GM20431 (cell line): Measurements from ENCODE around the gene PRR4.

ENCODE experiments used
- in situ Hi-C: fragments of 300-500 bp; cut with MseI, MboI; formaldehyde crosslinking; loops from one replicate; pipeline ENCODE4 v1.15.0; 2020; ENCODE audit warnings: low sequenced_read_pairs; ENCODE audit not compliant: unreplicated experiment

Gene PRR4

GRCh38 chr12:10849425-10849878 lies at the start of gene PRR4:
Gene PRR4, minus strand, starts transcription at chr12:10849475. Its CDS starts 38 bp downstream, at chr12:10849437.
- in situ Hi-C loops = no loop called here

- in situ Hi-C loops = no loop called here
Measured at GRCh38 chr12:10896854-10897253, 47.6 kb upstream of the PRR4 start.

GRCh38 chr12:10891937-10892336 lies 42.7 kb upstream of the PRR4 start:
- in situ Hi-C loops = no loop called here

- in situ Hi-C loops = no loop called here
Measured at GRCh38 chr12:10889226-10889625, 40.0 kb upstream of the PRR4 start.

GRCh38 chr12:10884086-10884725 lies 34.9 kb upstream of the PRR4 start, which contains the start of gene PRH1:
Gene PRH1, minus strand, starts transcription at chr12:10884255. Its CDS starts 38 bp downstream, at chr12:10884217.
- in situ Hi-C loops = no loop called here

- in situ Hi-C loops = no loop called here
Measured at GRCh38 chr12:10873378-10873777, 24.1 kb upstream of the PRR4 start.

- in situ Hi-C loops = no loop called here
Measured at GRCh38 chr12:10867381-10867780, 18.1 kb upstream of the PRR4 start.

- in situ Hi-C loops = no loop called here
Measured at GRCh38 chr12:10863512-10864218, 14.4 kb upstream of the PRR4 start.

- in situ Hi-C loops = no loop called here
Measured at GRCh38 chr12:10861366-10861765, 12.1 kb upstream of the PRR4 start.

GRCh38 chr12:10855807-10856206 lies 6.5 kb upstream of the PRR4 start:
- in situ Hi-C loops = no loop called here

- in situ Hi-C loops = no loop called here
Measured at GRCh38 chr12:10853776-10854175, 4.5 kb upstream of the PRR4 start.

- in situ Hi-C loops = no loop called here
Measured at GRCh38 chr12:10851243-10851858, 2.1 kb upstream of the PRR4 start.

GRCh38 chr12:10847744-10848143 lies 1.5 kb downstream of the PRR4 start:
- in situ Hi-C loops = no loop called here

GRCh38 chr12:10842862-10843261 lies 6.4 kb downstream of the PRR4 start:
- in situ Hi-C loops = no loop called here

GRCh38 chr12:10838461-10838860 lies 10.8 kb downstream of the PRR4 start:
- in situ Hi-C loops = no loop called here

GRCh38 chr12:10829994-10830393 lies 19.3 kb downstream of the PRR4 start:
- in situ Hi-C loops = no loop called here

- in situ Hi-C loops = no loop called here
Measured at GRCh38 chr12:10826258-10826657, 23.0 kb downstream of the PRR4 start, which contains the start of gene TAS2R10. Gene TAS2R10, minus strand, starts transcription at chr12:10826358. Its CDS starts 89 bp downstream, at chr12:10826269.

GRCh38 chr12:10824957-10825356 lies 24.3 kb downstream of the PRR4 start:
- in situ Hi-C loops = no loop called here

GRCh38 chr12:10811883-10812536 lies 37.3 kb downstream of the PRR4 start:
- in situ Hi-C loops = no loop called here

GRCh38 chr12:10810068-10810467 lies 39.2 kb downstream of the PRR4 start, which contains the start of gene TAS2R9:
Gene TAS2R9, minus strand, starts transcription at chr12:10810168. Its CDS starts 93 bp downstream, at chr12:10810075.
- in situ Hi-C loops = no loop called here
